Esophagus squamous epithelium (tissue), 5 donors: ENCODE measurements around the gene NCKAP5. TPM values are rescaled to one million over a fixed set of nuclear protein-coding genes. Genes with fewer than 3 reads are reported as not detected.

Experiments
- DNase-seq: peaks from one replicate; lab custom pipeline; 2025; lab: John Stamatoyannopoulos, UW
- H3K27ac ChIP-seq, 4 donors: fragments of 200-600 bp; sonication (generic); one replicate each; pipeline ENCODE4 v1.5.1; 2016 to 2019; ENCODE audit warnings: mild to moderate bottlenecking in 1 of 4
- H3K27me3 ChIP-seq, 4 donors: fragments of 200-600 bp; sonication (generic); 1 replicate in 3 of 4; 2 replicates in 1 of 4; pipeline versions ENCODE4 v1.5.1 to v1.6.0; 2017 to 2021; ENCODE audit warnings: antibody characterized with exemption in 1 of 4
- H3K36me3 ChIP-seq, 3 donors: fragments of 200-600 bp; sonication (generic); one replicate each; pipeline ENCODE4 v1.5.1; 2016 to 2019
- H3K4me1 ChIP-seq, 3 donors: fragments of 200-600 bp; sonication (generic); one replicate each; pipeline ENCODE4 v1.5.1; 2017 to 2019
- H3K4me3 ChIP-seq, 4 donors: fragments of 200-600 bp; sonication (generic); 1 replicate in 3 of 4; 2 replicates in 1 of 4; pipeline ENCODE4 v1.5.1; 2016 to 2019; ENCODE audit warnings: mild to moderate bottlenecking in 2 of 4, moderate library complexity in 1 of 4
- H3K9me3 ChIP-seq, 3 donors: fragments of 200-600 bp; sonication (generic); one replicate each; pipeline ENCODE4 v1.5.1; 2016 to 2019
- POLR2A ChIP-seq, 4 donors: fragments of 450-650 bp; IDR thresholded peaks; one replicate each; pipeline ENCODE4 v1.6.1; 2017; ENCODE audit warnings: antibody characterized with exemption in 4 of 4, mild to moderate bottlenecking in 4 of 4, moderate library complexity in 3 of 4
- WGBS, 2 donors: methylation state at CpG; one replicate each; pipeline ENCODE4 v1.1.5; 2018; 5-methylcytosine and 5-hydroxymethylcytosine counted together
- intact Hi-C: fragments of 100-400 bp; cut with DNase I; formaldehyde crosslinking; loops from one replicate; pipeline ENCODE4 v1.15.0; 2022
- total RNA-seq, 4 donors: library from RNA; depleted of rRNA; stranded (reverse); fragments of >200 nt; gene quantifications; one replicate each; pipeline ENCODE4 v1.1.0, GENCODE V29; 2016
- TF ChIP-seq, protein P1 (sequence below), 6 experiments: fragments of 450-650 bp in 4 of 6; fragments of 200-600 bp in 2 of 6; sonication (generic) in 2 of 6; IDR thresholded peaks; one replicate each; pipeline ENCODE4 v1.5.1; 2016 to 2019; ENCODE audit warnings: antibody characterized with exemption in 6 of 6, mild to moderate bottlenecking in 4 of 6, moderate library complexity in 4 of 6
- donor health status: DM: yes; HTN: yes; CAD: no.

The NCKAP5 gene
- total RNA-seq, 4 donors from 2014 or later: 4.5 to 6.9 (median 5.3) TPM

DNA sequence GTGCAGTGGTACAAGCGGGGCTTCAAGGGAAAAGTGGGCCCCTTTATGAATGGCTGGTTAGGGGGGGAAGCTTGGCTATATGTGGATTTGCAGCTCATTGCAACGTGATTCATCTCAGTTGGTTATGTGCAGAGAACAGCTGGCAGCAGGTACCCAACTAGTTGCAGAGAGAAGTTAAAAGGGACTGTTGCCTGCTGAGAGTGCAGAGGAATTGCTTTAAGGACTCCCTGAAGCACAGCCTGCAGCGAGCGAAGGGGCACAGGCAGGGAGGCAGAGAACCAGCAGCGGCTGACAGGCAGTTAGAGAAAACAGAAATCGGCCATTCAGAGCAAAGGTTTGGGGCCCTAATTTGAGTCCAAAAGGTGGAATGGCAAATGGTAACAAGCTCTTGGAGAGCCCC lies 620.1 kb downstream of the NCKAP5 start:
- DNase-seq: no peak
- Histone ChIP-seq H3K9me3 (no peaks in the 10 kb centered on the region), H3K27me3 (no peaks in the 10 kb centered on the region), H3K36me3 (no peaks in the 10 kb centered on the region), H3K4me1 (no peaks in the 10 kb centered on the region), H3K27ac (no peak overlapping the region), H3K4me3 (no peak overlapping the region)
- intact Hi-C loops: no loop called here
- WGBS, 2 donors: 78 to 93% methylated on average over 4 to 6 of the region's 6 CpGs
- TF ChIP-seq POLR2A (IDR thresholded peaks at IDR 0.05): no peak
- TF ChIP-seq, protein P1, sequence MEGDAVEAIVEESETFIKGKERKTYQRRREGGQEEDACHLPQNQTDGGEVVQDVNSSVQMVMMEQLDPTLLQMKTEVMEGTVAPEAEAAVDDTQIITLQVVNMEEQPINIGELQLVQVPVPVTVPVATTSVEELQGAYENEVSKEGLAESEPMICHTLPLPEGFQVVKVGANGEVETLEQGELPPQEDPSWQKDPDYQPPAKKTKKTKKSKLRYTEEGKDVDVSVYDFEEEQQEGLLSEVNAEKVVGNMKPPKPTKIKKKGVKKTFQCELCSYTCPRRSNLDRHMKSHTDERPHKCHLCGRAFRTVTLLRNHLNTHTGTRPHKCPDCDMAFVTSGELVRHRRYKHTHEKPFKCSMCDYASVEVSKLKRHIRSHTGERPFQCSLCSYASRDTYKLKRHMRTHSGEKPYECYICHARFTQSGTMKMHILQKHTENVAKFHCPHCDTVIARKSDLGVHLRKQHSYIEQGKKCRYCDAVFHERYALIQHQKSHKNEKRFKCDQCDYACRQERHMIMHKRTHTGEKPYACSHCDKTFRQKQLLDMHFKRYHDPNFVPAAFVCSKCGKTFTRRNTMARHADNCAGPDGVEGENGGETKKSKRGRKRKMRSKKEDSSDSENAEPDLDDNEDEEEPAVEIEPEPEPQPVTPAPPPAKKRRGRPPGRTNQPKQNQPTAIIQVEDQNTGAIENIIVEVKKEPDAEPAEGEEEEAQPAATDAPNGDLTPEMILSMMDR (IDR thresholded peaks at IDR 0.05): no peak

DNA sequence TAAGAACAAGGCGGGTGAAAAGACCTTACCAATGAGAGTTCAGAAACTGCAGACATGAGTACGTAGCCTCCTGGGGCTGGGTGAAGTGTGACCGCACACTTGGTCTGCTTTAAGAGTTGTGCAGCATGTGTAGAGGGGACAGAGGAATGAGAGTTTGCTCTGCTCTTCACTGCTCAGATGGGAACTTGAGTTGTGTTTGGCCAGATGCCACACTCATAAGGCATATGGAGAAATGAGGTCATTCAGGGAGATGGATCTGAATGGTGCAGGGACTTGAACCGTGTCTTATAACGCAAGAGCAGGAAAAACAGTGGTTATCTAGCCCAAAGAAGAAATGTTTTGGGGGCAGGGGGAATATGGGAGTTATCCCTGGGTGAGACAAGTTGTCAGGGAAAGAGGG lies 624.4 kb downstream of the NCKAP5 start:
- no peak for DNase-seq
- TF ChIP-seq POLR2A (IDR thresholded peaks at IDR 0.05): no peak
- TF ChIP-seq, protein P1 (IDR thresholded peaks at IDR 0.05): no peak
- H3K27ac ChIP-seq: no peak overlapping the region
- H3K4me3 ChIP-seq: no peak overlapping the region
- no peaks in the 10 kb centered on the region for H3K4me1 ChIP-seq
- no peaks in the 10 kb centered on the region for H3K27me3 ChIP-seq
- no peaks in the 10 kb centered on the region for H3K9me3 ChIP-seq
- WGBS, 2 donors: 86% methylated on average over 5 of the region's 5 CpGs
- H3K36me3 ChIP-seq: no peaks in the 10 kb centered on the region
- intact Hi-C loops: no loop called here

DNA sequence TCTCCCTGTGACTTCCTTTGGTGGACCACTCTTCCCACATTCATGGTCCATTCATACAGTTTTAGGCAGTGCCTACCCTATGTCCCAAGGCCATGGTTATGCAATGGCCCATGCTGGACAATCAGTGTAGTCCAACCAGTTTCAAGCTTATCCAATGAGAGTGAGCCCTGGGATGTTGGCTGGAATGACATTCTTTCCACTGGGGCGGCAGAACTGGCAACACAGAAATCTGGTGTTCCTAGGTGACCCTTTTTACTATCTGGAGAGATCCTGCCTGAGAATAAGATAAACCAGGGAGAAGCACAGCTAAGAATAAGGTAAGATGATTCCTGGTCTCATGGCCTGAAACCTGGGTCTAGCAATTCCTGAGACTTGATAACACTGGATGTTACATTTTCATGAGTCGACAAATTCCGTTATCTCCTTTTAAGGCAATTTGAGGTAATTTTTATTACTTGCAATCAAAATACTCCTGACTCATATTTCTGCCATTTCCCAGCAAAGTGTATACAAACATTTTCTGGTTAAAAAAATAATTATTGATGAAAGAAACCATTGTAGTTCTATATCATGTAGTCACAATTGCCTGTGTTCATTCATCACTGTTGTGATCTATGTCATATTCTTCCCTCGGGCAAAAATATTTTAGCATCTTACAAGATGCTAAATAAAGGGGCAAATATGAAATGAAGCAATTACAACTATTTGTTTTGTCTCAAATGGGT lies 626.8 kb downstream of the NCKAP5 start:
- Histone ChIP-seq H3K4me1 (no peaks in the 10 kb centered on the region), H3K27ac (no peak overlapping the region), H3K9me3 (no peaks in the 10 kb centered on the region), H3K4me3 (no peak overlapping the region), H3K27me3 (no peaks in the 10 kb centered on the region), H3K36me3 (no peaks in the 10 kb centered on the region)
- TF ChIP-seq, protein P1 (IDR thresholded peaks at IDR 0.05): no peak
- TF ChIP-seq POLR2A (IDR thresholded peaks at IDR 0.05): no peak
- 89 to 92% methylated on average over 3 to 4 of the region's 4 CpGs for WGBS, 2 donors
- DNase-seq: no peak
- intact Hi-C loops: no loop called here

DNA sequence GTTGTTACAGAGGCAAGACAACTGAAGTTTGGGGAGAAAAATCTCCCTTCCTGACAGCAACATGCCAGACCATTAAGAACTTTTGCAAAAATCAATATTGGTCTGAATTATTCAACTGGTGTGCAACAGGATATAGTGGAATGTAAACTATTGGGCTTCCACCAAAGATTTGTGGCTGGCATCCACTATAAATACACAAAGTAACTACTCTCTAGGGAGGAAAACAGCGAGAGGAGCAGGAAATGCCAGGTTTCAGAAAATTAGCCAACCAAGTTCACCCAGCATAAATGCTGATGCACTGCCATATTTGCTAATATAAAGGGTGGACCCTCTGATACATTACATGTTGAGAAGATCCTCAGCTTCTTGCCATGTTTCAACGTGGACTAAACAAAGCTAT lies 630.6 kb downstream of the NCKAP5 start:
- no peaks in the 10 kb centered on the region for H3K4me1 ChIP-seq
- 23 to 38% methylated on average over 2 of the region's 2 CpGs for WGBS, 2 donors
- intact Hi-C loops: no loop called here
- no peak overlapping the region for H3K27ac ChIP-seq
- DNase-seq: no peak
- H3K4me3 ChIP-seq: no peak overlapping the region
- no peak for TF ChIP-seq POLR2A (IDR thresholded peaks at IDR 0.05)
- TF ChIP-seq, protein P1 (IDR thresholded peaks at IDR 0.05): no peak
- no peaks in the 10 kb centered on the region for H3K9me3 ChIP-seq
- H3K36me3 ChIP-seq: no peaks in the 10 kb centered on the region
- no peaks in the 10 kb centered on the region for H3K27me3 ChIP-seq

DNA sequence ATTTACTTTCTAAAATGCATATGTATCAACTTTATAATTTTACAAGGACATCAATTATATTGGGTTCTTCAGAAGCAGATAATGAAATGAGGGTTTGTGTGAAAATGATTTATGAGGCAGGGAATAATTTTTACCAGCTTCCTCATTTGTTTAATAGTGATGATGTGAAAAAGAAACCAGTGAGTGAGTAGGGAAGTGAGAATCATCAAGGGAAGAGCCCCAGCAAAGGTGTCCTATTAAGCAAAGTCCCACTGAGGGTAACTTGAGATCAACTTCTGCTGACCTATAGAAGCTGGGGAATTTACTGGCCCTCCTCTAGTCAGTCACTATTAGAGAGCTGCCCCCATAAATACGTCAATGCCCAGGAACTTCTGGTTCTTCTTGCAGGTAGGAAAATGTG lies 631.5 kb downstream of the NCKAP5 start:
- H3K4me3 ChIP-seq: no peak overlapping the region
- no peaks in the 10 kb centered on the region for H3K9me3 ChIP-seq
- 86% methylated on average over 1 of the region's 1 CpG; no CpG with 5 or more reads in 1 of the 2 donors for WGBS, 2 donors
- DNase-seq: no peak
- no peak overlapping the region for H3K27ac ChIP-seq
- H3K4me1 ChIP-seq: no peaks in the 10 kb centered on the region
- TF ChIP-seq POLR2A (IDR thresholded peaks at IDR 0.05): no peak
- TF ChIP-seq, protein P1 (IDR thresholded peaks at IDR 0.05): no peak
- H3K36me3 ChIP-seq: no peaks in the 10 kb centered on the region
- intact Hi-C loops: no loop called here
- no peaks in the 10 kb centered on the region for H3K27me3 ChIP-seq
